ENCODE measurements around the gene ZNF37A. TPM values are rescaled to one million over a fixed set of nuclear protein-coding genes. Genes with fewer than 3 reads are reported as not detected.

The ZNF37A gene
- polyA plus RNA-seq, 3 donors, result 0.25 to 3.4 (median 1.6) TPM

DNA sequence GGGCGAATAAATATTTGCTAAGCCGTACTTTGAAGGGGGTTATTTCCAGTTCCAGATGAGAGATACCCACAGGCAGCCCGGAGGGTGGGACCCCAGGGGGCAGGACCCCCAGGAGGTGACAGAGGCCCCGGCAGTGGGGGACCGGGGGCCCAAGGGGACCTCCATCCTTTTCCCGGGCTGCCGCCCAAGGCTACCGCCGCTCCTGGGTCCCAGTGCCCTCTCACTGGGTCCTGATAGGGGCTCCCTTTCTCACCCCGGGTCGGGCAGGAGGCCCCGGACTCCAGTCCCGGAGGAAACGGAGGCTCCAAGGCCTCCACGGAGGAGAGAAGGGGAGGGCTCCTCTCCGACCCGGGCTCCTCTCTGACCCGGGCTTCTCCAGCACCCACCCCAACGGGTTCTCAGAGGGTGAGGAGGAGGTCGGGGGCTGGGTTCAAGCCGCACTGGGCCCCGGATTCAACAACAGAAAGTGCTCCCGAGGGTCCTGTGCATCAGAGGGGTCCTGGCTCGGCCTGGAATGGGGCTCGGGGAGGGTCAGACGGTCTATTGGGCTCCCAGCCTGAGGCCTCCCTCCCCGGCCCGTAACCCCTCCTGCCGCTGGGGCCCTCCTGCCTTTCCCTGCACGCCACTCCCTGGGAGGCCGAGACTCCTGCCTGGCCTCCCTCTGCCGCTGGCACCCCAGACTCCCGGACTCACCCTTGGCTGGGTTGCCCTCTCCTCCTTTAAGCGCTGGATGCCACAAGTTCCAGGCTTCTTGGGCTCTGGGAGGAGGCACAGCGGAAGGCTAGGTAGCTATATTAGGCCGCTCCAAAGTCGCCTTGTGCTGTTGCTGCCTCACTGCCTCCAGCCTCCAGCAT is 62.5 kb downstream of the ZNF37A start:
- intact Hi-C loops (cut with micrococcal nuclease), result no loop called here
- Mint-ChIP-seq H3K9me3 (peaks cover 25 to 47% (median 41%) of the 10 kb centered on the region in 7 donors), H3K27ac (no peak overlapping the region), H3K4me3 (no peak overlapping the region), H3K4me1 (no peaks in the 10 kb centered on the region), H3K36me3 (no peaks in the 10 kb centered on the region), H3K27me3 (ENCODE audit: low read depth in 3 of 3) (peaks cover 0 to 4% (median 0%) of the 10 kb centered on the region in 3 donors)
- no peak for DNase-seq
- H3K36me3 ChIP-seq (replicated peaks in 1 of 2; ENCODE audit: control insufficient read depth in 1 of 2, insufficient read depth in 2 of 2, low read length in 2 of 2), result no peaks in the 10 kb centered on the region
- H4K20me1 ChIP-seq (ENCODE audit: insufficient read depth, low read length), result no peaks in the 10 kb centered on the region
- TF ChIP-seq, protein P1, sequence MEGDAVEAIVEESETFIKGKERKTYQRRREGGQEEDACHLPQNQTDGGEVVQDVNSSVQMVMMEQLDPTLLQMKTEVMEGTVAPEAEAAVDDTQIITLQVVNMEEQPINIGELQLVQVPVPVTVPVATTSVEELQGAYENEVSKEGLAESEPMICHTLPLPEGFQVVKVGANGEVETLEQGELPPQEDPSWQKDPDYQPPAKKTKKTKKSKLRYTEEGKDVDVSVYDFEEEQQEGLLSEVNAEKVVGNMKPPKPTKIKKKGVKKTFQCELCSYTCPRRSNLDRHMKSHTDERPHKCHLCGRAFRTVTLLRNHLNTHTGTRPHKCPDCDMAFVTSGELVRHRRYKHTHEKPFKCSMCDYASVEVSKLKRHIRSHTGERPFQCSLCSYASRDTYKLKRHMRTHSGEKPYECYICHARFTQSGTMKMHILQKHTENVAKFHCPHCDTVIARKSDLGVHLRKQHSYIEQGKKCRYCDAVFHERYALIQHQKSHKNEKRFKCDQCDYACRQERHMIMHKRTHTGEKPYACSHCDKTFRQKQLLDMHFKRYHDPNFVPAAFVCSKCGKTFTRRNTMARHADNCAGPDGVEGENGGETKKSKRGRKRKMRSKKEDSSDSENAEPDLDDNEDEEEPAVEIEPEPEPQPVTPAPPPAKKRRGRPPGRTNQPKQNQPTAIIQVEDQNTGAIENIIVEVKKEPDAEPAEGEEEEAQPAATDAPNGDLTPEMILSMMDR (IDR thresholded peaks at IDR 0.05), result no peak
- WGBS (ENCODE audit: insufficient coverage), result 90% methylated on average over 27 of the region's 37 CpGs
- peaks cover 50 to 56% of the 10 kb centered on the region in 2 donors for H3K9me3 ChIP-seq (replicated peaks in 1 of 2; ENCODE audit: control insufficient read depth in 1 of 2, insufficient read depth in 1 of 2, low read length in 2 of 2)
- H3K27ac ChIP-seq (ENCODE audit: low read depth in 1 of 2, low read length in 2 of 2), result no peak overlapping the region
- no peaks in the 10 kb centered on the region for H3K27me3 ChIP-seq (ENCODE audit: control insufficient read depth in 2 of 2, insufficient read depth in 2 of 2, low read length in 2 of 2)
- H2AFZ ChIP-seq (ENCODE audit: insufficient read depth, low read depth, low read length, poor library complexity, severe bottlenecking), result no peak overlapping the region
- H3K79me2 ChIP-seq (ENCODE audit: insufficient read depth, low read length), result no peaks in the 10 kb centered on the region
- no peak overlapping the region for H3K9ac ChIP-seq (ENCODE audit: insufficient read depth, low read length, poor library complexity, severe bottlenecking)
- H3K4me2 ChIP-seq (replicated peaks; ENCODE audit: extremely low read depth, low read length, poor library complexity, severe bottlenecking), result no peak overlapping the region
- no peak overlapping the region for H3K4me3 ChIP-seq (replicated peaks in 1 of 3; ENCODE audit: low read depth in 2 of 3, low read length in 3 of 3)
- no peaks in the 10 kb centered on the region for H3K4me1 ChIP-seq (ENCODE audit: control insufficient read depth in 1 of 2, insufficient read depth in 2 of 2, low read length in 2 of 2)

- H3K27ac Mint-ChIP-seq, result no peak overlapping the region
- no peak overlapping the region for H3K4me2 ChIP-seq (replicated peaks; ENCODE audit: extremely low read depth, low read length, poor library complexity, severe bottlenecking)
- H3K9me3 Mint-ChIP-seq, result peaks cover 25 to 46% (median 39%) of the 10 kb centered on the region in 7 donors
- WGBS (ENCODE audit: insufficient coverage), result 100% methylated on average over 1 of the region's 10 CpGs
- no peak overlapping the region for H3K4me3 Mint-ChIP-seq
- no peaks in the 10 kb centered on the region for H3K79me2 ChIP-seq (ENCODE audit: insufficient read depth, low read length)
- H3K4me3 ChIP-seq (replicated peaks in 1 of 3; ENCODE audit: low read depth in 2 of 3, low read length in 3 of 3), result no peak overlapping the region
- DNase-seq, result no peak
- H3K27ac ChIP-seq (ENCODE audit: low read depth in 1 of 2, low read length in 2 of 2), result no peak overlapping the region
- intact Hi-C loops (cut with micrococcal nuclease), result no loop called here
- H3K4me1 Mint-ChIP-seq, result no peaks in the 10 kb centered on the region
- no peaks in the 10 kb centered on the region for H3K36me3 ChIP-seq (replicated peaks in 1 of 2; ENCODE audit: control insufficient read depth in 1 of 2, insufficient read depth in 2 of 2, low read length in 2 of 2)
- H3K4me1 ChIP-seq (ENCODE audit: control insufficient read depth in 1 of 2, insufficient read depth in 2 of 2, low read length in 2 of 2), result no peaks in the 10 kb centered on the region
- H3K9me3 ChIP-seq (replicated peaks in 1 of 2; ENCODE audit: control insufficient read depth in 1 of 2, insufficient read depth in 1 of 2, low read length in 2 of 2), result peaks cover 48 to 55% of the 10 kb centered on the region in 2 donors
- no peaks in the 10 kb centered on the region for H3K36me3 Mint-ChIP-seq
- H3K9ac ChIP-seq (ENCODE audit: insufficient read depth, low read length, poor library complexity, severe bottlenecking), result no peak overlapping the region
- TF ChIP-seq, protein P1 (IDR thresholded peaks at IDR 0.05), result no peak
- no peaks in the 10 kb centered on the region for H4K20me1 ChIP-seq (ENCODE audit: insufficient read depth, low read length)
- H3K27me3 ChIP-seq (ENCODE audit: control insufficient read depth in 2 of 2, insufficient read depth in 2 of 2, low read length in 2 of 2), result no peaks in the 10 kb centered on the region
- H3K27me3 Mint-ChIP-seq (ENCODE audit: low read depth in 3 of 3), result peaks cover 0 to 2% (median 0%) of the 10 kb centered on the region in 3 donors
- no peak overlapping the region for H2AFZ ChIP-seq (ENCODE audit: insufficient read depth, low read depth, low read length, poor library complexity, severe bottlenecking)
Observed at GRCh38 chr10:38157270-38157685, 63.1 kb downstream of the ZNF37A start.
